GM19467 (cell line): ENCODE results near the gene CRYBA2.

Source experiments
- ATAC-seq: cut with Tn5 transposase; IDR thresholded peaks from one replicate; pipeline ENCODE4 v1.9.1; 2021; ENCODE audit warnings: mild to moderate bottlenecking, moderate library complexity; ENCODE audit not compliant: unreplicated experiment

The CRYBA2 gene

GRCh38 chr2:219023045-219023605 is 29.9 kb upstream of the CRYBA2 start:
- no peak for ATAC-seq

GRCh38 chr2:219022616-219023015 is 29.4 kb upstream of the CRYBA2 start:
- no peak for ATAC-seq

DNA sequence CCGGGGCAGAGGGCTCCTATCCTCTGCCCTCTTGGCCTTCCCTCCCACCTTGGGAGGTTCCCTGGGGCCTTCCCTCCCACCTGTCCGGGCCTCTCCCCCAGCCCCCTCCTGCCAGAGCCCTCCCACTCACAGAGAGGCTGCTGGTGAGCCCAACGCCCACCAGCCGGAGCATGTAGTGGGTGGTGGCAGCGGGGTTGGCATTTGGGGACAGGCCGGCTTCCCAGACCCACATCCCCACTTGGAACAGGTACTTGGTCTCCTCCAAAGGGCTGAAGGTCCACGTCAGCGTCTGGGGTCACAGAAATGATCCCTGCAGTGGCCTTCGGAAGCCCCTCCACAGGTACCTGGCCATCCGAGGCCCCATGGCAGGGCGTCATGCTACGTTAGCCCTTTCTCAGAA is 28.8 kb upstream of the CRYBA2 start:
- ATAC-seq = no peak

DNA sequence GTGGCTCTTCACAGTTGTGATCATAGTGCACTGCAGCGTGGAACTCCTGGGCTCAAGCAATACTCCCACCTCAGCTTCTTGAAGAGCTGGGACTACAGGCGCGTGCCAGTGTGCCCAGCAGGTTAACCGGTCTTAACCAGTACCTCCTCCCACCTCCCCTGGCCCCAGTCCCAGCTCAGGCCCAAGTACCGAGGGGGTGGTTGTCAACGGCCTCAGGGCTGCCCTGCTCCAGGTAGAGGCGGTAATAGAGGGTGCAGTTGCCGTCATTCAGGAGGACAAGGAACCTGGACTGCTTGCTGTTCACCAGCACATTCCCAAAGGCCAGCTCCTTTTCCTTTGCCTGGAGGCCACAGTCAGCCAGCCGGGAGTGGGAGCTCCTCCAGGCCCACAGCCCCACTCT is 28.4 kb upstream of the CRYBA2 start:
- ATAC-seq = no peak

DNA sequence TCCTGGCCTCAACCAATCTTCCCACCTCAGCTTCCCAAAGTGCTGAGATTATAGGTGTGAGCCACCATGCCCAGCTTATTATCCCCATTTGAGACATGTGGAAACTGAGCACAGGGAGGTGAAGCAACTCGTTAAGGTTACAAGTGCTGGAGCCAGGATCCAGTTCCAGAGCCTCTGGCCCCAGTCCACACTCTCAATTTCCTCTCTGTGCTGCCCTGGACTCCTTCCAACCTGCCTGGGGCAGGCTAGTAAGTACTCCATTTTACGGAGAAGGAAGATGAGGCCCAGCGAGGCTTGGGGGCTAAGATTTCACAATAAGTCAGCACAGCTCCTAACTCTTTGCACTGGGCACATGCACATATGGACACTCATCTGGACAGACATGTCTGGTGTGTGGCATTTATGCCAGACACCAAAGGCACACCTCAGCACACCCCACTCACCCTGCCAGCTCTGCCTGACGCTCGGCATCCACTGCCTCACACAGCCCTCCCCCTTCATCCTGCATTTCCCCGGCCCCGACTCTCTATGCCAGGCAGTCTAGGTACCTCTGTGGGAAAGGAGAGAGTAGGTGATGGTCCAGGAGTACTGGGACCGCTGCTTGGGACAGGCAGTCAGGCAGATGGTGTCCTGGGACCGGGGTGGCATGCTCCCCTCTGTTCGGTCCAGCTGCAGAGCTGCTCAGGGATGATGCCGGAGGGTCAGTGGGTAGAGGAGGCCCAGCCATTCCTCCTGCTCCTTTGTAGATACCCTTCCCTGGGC is 27.6 kb upstream of the CRYBA2 start:
- ATAC-seq = no peak

DNA sequence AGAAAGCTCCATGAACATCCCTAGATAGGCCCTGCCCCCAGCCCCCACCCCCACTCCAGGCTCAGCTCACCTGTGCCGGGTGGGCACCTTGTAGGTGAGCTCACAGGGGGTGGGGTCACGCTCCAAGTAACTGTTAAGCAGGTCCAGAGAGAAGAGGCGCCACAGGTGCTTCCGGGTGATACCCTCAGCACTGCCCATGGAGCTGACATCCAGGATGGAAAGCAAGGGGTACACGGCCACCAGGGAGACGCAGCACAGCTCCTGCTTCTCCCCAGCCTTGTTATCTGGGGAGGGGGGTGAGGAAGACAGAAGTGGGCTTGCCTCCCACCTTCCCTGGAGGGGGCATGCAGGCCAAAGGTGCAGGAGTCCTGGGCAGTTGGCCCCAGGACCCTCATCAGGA is 26.2 kb upstream of the CRYBA2 start:
- ATAC-seq = no peak

DNA sequence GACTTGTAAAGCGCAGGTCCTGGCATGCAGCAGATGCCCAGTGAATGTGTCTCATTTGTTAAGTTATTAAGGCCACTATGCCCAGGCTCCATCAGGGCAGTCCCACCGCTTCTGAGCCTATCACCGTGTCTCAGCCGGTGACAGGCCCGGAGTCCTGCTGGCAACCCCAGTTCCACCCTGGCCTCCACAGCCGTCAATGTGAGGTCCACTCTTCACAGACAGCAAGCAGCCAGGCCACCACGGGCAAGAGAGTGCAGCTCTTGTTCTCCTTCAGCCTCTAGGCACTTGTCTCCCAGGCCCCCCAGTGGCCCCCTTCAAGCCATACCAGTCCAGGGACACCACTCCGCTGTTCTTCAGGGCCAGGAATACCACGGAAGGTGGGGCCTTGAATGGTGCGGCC is 25.5 kb upstream of the CRYBA2 start:
- ATAC-seq = no peak

GRCh38 chr2:219018286-219018685 is 25.1 kb upstream of the CRYBA2 start:
- no peak for ATAC-seq

DNA sequence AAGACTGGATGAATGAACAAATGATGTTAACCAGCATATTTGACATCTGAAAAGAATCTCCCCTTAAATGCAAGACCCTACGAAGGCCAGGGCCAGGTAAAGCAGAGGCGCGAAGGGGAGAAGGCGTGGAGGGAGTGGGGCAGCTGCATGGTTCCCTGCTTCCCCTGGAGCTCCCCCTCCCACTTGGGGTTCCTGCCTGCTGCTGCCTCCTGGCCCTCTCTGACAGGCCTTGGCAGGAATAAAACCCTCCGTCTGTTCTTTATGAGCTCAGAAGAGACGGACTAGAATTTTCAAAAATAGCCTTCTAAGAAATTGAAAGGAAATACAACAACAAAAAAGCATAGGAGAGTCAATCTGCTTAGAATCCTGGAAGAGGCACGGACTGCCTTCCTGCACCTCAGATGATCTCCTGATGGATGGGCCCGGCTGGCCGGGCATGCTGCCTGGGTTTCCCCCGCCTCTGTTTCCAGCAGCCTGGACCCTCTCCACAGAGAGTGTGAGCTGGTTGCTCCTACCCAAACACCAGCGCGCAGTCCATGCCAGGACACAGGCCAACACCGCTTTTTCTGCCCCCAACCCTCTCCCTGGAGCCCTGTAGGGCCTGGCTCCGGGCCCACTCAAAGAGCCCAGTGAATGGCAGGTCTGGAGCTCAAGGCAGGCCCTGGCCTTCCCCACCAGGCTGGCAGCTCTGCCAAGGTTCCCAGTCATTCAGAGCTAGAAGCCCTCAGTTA is 24.1 kb upstream of the CRYBA2 start:
- ATAC-seq = no peak

DNA sequence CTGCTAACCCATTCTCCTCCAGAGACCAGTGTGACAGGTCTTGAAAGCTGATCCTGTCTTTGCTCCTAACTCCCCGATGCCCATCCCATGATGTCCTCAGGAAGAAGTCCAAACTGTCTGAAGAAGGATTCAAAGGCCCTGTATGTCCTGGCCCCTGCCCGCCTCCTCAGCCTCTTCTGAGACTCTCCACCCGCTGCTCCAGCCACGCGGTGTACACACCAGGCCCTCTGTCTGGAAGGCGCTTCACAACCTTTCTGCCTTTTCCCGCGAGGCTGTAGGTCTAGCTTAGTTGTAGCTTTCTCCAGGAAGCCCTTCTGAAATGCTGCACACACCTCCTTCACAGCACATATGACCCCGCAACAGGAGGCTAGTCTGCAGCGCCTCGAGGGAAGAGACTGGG is 23.5 kb upstream of the CRYBA2 start:
- ATAC-seq = no peak

DNA sequence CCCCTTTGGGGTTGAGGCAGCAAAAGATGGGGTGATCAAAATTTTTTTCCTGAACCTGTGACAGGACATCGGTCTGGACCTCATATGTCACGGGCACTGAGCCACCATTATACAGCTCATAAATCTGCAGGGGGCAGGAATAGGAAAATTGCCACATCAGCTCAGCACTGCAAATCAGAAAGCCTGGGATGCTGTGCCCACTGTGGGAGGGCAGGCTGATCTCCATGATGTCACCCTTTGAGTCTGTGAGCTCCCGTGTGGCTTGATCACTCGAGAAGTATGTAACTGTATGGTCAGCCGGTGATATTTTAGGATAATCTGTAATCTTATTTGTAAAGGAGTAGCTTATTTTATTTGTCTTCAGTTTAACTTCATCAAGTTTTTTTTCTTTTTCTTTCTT is 17.7 kb upstream of the CRYBA2 start:
- no peak for ATAC-seq

DNA sequence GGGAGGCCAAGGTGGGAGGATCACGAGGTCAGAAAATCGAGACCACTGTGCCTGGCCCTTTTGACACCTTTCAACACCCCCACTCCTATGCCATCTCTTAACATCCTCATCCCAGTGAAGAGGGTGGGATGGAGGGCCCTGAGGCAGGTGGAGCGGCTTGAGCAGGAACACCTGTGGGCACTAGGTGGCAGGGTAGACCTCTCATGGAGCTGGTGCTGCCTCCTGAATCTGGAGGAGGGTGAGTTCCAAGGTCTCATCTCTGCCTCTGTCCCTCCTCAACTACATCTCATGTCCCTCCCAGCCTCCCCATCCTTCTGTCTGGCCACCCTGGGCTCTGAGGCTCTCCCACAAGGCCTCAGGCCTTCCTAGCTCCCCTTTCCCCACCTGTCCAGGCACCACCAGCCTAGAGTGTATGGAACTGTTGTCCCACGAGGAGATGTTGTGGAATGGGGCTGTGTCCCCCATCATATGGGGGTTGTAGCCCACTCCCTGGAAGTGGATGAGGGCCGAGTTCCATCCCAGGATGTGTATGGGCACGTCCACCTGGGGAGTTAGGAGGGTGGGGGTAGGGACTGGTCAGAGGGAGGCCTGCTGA is 17.0 kb upstream of the CRYBA2 start:
- ATAC-seq = no peak

- no peak for ATAC-seq
These were observed 16.1 kb upstream of the CRYBA2 start for GRCh38 chr2:219009294-219009693.

GRCh38 chr2:219003979-219004378 is 10.8 kb upstream of the CRYBA2 start:
- no peak for ATAC-seq

- no peak for ATAC-seq
These were observed 10.0 kb upstream of the CRYBA2 start for GRCh38 chr2:219003267-219003634.

DNA sequence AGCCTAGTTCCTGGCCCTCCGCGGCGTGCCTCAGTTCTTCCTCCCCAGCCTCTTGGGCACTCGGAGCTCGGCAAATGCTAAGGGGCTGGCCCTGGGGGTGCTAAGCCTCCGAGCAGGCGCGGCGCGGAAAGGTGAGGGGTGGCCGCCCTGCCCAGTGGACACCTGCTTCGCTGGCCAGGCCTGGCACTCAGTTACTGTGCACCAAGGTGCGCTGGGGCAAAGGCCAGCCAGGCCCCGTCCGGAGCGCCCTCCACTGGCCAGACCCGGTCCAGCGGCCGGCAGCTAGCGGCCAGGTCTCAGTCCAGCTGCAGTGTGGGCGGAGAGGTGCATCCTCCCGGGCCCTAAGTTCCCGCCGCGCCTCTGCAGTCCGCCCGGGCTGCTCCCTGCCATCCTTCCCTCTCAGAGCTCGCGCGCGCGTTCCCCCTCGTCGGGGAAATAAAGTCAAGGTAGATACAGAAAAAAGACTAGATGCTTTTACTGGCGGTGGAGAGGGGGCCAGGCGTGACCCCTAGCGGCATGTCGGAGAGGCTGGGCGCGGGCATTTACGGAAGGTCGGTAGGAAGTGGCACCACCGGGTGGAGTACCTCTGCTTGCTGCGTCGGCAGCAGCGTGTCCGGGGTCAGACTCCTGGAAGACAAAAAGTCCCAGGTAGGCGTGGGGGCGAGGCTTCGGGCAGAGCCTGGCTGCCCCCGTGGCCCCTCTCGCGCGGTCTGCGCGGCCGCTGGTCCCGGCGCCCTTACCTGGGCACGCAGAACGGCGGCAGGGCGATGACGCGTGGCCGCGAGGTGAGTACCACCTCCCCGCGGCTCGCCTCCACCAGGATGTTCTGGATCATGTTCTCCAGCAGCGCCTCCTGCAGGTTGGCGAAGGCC is 9.4 kb upstream of the CRYBA2 start:
- ATAC-seq = no peak

- ATAC-seq = no peak
These were observed 8.6 kb upstream of the CRYBA2 start for GRCh38 chr2:219001577-219002394.

DNA sequence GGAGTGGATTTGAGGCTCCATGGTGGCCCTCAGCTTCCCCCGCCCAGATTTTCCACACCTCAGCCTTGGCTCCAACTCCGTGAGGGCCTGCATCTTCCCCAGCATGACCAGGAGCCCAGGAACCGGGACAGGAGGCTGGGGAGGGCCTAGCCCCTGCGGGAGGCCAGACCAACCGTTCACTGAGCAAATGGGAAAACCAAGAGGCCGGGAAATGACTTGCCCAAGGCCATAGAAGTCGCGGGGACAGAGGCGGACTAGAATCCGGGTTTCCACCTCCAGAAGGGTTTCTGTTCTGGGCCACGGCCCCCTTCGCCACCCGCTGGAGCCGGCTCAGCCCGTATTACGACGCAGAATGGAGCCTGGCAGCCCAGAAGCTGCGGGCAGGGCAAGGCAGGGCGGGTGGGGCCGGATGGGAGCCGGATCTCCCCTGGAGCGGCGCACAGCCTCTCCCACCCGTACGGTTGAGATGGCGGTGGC is 7.9 kb upstream of the CRYBA2 start:
- no peak for ATAC-seq

GRCh38 chr2:219000569-219000960 is 7.3 kb upstream of the CRYBA2 start:
- ATAC-seq = no peak
